ENCODE measurements around the gene CCDC198. TPM values are rescaled to one million over a fixed set of nuclear protein-coding genes. Genes with fewer than 3 reads are reported as not detected.

The CCDC198 gene
- total RNA-seq, 1 experiment from 2014 or later, result not detected

GRCh38 chr14:57462551-57462950 is 31.1 kb downstream of the CCDC198 start:
- ChIA-PET CTCF (no interaction called here), POLR2A (no interaction called here)
- in situ Hi-C loops (cut with HindIII; ENCODE audit: low pct_unique_long_range_greater_than_20kb, low sequenced_read_pairs) (no loop called here), intact Hi-C loops (cut with micrococcal nuclease; ENCODE audit: unreplicated experiment) (no loop called here)
- H3K9me3 ChIP-seq (ENCODE audit: control insufficient read depth, insufficient read depth, low read depth, low read length), result no peaks in the 10 kb centered on the region
- H3K27ac ChIP-seq (ENCODE audit: low read length), result no peak overlapping the region
- no peaks in the 10 kb centered on the region for H3K4me1 ChIP-seq (ENCODE audit: control insufficient read depth, insufficient read depth, low read length)
- no peak for DNase-seq (ENCODE audit: low read depth, low spot score)
- no peak for ATAC-seq
- H3K36me3 ChIP-seq (ENCODE audit: control insufficient read depth, insufficient read depth, low read length), result no peaks in the 10 kb centered on the region
- TF ChIP-seq SIN3A (IDR thresholded peaks at IDR 0.05; ENCODE audit: borderline replicate concordance, insufficient read depth, low read depth, low read length) (no peak), TCF7L2 (IDR thresholded peaks at IDR 0.05; ENCODE audit: low read depth, low read length) (no peak), POLR2AphosphoS5 (IDR thresholded peaks at IDR 0.05; ENCODE audit: low read depth, low read length) (no peak), REST (IDR thresholded peaks at IDR 0.05; ENCODE audit: insufficient read depth in 1 of 2, low read depth in 2 of 2, low read length in 1 of 2) (no peak), CTCF (IDR thresholded peaks at IDR 0.05) (no peak)
- no TSS peak for BruUV-seq (replicated peaks)
- no peaks in the 10 kb centered on the region for H3K27me3 ChIP-seq (ENCODE audit: control insufficient read depth, insufficient read depth, low read length)
- H3K4me3 ChIP-seq (ENCODE audit: low read depth in 2 of 2, low read length in 2 of 2), result no peak overlapping the region

- ATAC-seq (no peak), DNase-seq (ENCODE audit: low read depth, low spot score) (peak; percentile 1)
- no TSS peak for BruUV-seq (replicated peaks)
- in situ Hi-C loops (cut with HindIII; ENCODE audit: low pct_unique_long_range_greater_than_20kb, low sequenced_read_pairs), result no loop called here
- Histone ChIP-seq H3K4me3 (ENCODE audit: low read depth in 2 of 2, low read length in 2 of 2) (no peak overlapping the region), H3K36me3 (ENCODE audit: control insufficient read depth, insufficient read depth, low read length) (no peaks in the 10 kb centered on the region), H3K27me3 (ENCODE audit: control insufficient read depth, insufficient read depth, low read length) (no peaks in the 10 kb centered on the region), H3K9me3 (ENCODE audit: control insufficient read depth, insufficient read depth, low read depth, low read length) (no peaks in the 10 kb centered on the region), H3K27ac (ENCODE audit: low read length) (no peak overlapping the region), H3K4me1 (ENCODE audit: control insufficient read depth, insufficient read depth, low read length) (no peaks in the 10 kb centered on the region)
- POLR2A ChIA-PET, result no interaction called here
- intact Hi-C loops (cut with micrococcal nuclease; ENCODE audit: unreplicated experiment), result no loop called here
- CTCF ChIA-PET, result no interaction called here
- TF ChIP-seq POLR2AphosphoS5 (IDR thresholded peaks at IDR 0.05; ENCODE audit: low read depth, low read length) (no peak), CTCF (IDR thresholded peaks at IDR 0.05) (no peak), TCF7L2 (IDR thresholded peaks at IDR 0.05; ENCODE audit: low read depth, low read length) (no peak), SIN3A (IDR thresholded peaks at IDR 0.05; ENCODE audit: borderline replicate concordance, insufficient read depth, low read depth, low read length) (no peak), REST (IDR thresholded peaks at IDR 0.05; ENCODE audit: insufficient read depth in 1 of 2, low read depth in 2 of 2, low read length in 1 of 2) (no peak)
These were observed 31.8 kb downstream of the CCDC198 start for GRCh38 chr14:57461777-57462320.

Data from Panc1 (cell line).